ENCODE results near the gene VTCN1. TPM values are rescaled to one million over a fixed set of nuclear protein-coding genes. Genes with fewer than 3 reads are reported as not detected.

Gene VTCN1
- total and polyA plus RNA-seq, 2 of the 13 experiments (the other 11 are each of a cell fraction or from before 2014, with no cell fraction given), result not detected

GRCh38 chr1:117258791-117259190 is 48.1 kb upstream of the VTCN1 start (continued):
- TF ChIP-seq MAX (IDR thresholded peaks at IDR 0.05), result no peak
- no peak for TF ChIP-seq ZNF800 (CRISPR knock-in tag; IDR thresholded peaks at IDR 0.05)
- TF ChIP-seq PBX3 (CRISPR knock-in tag; IDR thresholded peaks at IDR 0.05; ENCODE audit: borderline replicate concordance), result no peak
- no peak for TF ChIP-seq NCOA5 (CRISPR knock-in tag; IDR thresholded peaks at IDR 0.05)
- TF ChIP-seq MXI1 (IDR thresholded peaks at IDR 0.05; ENCODE audit: borderline replicate concordance, low read depth, low read length), result no peak
- TF ChIP-seq ZNF670 (CRISPR knock-in tag; IDR thresholded peaks at IDR 0.05; ENCODE audit: borderline replicate concordance), result no peak
- no peak for TF ChIP-seq HIVEP1 (CRISPR knock-in tag; IDR thresholded peaks at IDR 0.05)
- no peak for TF ChIP-seq PHB2 (IDR thresholded peaks at IDR 0.05; ENCODE audit: partially characterized antibody)
- no peak for TF ChIP-seq THAP7 (CRISPR knock-in tag; IDR thresholded peaks at IDR 0.05)
- TF ChIP-seq FUBP1 (CRISPR knock-in tag; IDR thresholded peaks at IDR 0.05; ENCODE audit: borderline replicate concordance), result no peak

Measured in HepG2 (cell line).